GM19438 (cell line): ENCODE results near the gene MAST4.
A peak's percentile ranks its signal among the peaks of the same experiment; 100 is the strongest.
"Not testable (repeated sequence)": the region's sequence is repeated elsewhere in the genome, so short reads cannot be mapped to it uniquely, and the experiment has no call there.

Experiments
- ATAC-seq: cut with Tn5 transposase; IDR thresholded peaks from one replicate; pipeline ENCODE4 v1.9.1; 2021; ENCODE audit warnings: low read depth; ENCODE audit not compliant: unreplicated experiment

The MAST4 gene

GRCh38 chr5:66802941-66803340 lies 206.7 kb downstream of the MAST4 start:
- no peak for ATAC-seq

DNA sequence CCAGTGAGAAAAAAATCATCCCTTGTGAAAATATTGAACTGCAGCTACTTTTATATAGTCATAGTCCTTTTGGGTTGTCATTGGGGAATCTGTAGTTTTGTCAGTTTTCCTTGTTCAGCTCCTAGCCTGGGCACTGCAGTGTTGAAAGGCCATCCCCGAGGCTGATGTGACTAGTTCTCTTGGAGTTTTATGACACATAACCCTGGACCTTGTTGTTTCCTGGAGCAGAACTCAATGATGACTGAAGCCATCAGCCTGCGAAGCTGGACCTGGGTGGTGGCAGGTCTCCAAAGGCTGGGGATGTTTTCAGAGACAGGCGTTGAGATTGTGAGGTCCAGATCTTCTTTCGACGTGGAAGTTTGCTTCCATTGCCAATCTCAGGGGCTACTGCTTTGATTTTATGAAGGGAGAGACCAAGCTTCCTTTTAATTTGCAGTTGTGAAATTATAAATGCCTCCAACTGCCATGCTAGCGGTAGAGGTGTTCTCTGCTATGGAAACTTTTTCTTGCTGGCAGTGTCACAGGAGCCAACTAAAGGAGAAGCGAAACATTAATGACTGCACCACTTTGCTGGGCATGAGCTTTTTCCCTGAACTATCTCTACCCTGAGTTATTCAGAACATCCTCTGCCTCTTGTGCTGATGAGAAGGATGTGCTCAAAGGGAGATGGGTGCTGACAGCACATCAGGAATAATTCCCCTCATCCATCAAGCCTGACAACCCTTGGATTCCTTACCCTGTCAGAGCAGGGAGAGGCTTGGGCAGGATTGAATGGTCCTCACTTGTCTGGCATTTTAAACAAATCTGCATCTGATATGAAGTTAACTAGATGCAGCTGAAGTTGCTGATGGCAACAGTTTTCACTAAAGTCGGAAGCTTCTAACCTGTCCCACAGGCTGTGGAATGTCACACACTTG lies 209.6 kb downstream of the MAST4 start:
- ATAC-seq: no peak

GRCh38 chr5:66807743-66808142 lies 211.6 kb downstream of the MAST4 start:
- no peak for ATAC-seq

GRCh38 chr5:66808663-66809062 lies 212.5 kb downstream of the MAST4 start:
- ATAC-seq: no peak

DNA sequence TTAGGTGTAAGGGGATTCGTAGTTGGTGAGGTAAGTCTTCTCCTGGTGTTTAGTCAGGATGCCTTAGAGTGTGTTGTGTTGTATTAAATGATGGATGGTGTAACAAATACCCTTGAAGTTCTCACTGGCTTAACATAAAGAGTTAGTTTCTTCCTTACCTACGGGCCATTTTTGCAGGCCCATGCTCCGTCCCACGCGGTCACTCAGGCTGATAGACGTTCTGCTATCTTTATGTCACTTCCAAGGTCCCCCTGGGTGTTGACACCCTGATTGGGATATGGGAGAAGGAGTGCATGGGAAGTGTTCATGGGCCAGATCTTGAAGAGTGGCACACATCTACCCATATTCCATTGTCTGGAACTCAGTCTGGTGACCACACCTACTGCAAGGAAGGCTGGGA lies 214.0 kb downstream of the MAST4 start:
- no peak for ATAC-seq

DNA sequence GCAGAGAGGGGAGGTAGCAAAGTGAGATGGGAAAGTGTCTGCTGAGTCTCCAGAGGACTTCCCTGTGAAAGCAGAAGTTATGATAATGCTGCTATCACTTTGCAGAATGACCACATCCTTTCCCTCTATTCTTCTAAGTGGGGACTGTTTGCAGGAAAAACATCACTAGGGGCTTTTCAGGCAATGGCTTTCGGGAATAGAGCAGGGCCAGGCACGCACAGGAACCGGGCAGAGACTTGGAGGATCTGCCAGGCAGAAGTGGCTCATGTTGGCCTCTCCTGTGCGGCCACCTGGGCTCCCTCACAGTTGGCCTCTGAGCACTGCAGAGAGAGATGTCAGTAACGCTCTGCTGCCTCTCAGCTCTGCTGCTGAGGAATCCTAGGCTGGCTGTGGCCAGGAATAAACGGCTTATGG lies 214.7 kb downstream of the MAST4 start:
- ATAC-seq: no peak

DNA sequence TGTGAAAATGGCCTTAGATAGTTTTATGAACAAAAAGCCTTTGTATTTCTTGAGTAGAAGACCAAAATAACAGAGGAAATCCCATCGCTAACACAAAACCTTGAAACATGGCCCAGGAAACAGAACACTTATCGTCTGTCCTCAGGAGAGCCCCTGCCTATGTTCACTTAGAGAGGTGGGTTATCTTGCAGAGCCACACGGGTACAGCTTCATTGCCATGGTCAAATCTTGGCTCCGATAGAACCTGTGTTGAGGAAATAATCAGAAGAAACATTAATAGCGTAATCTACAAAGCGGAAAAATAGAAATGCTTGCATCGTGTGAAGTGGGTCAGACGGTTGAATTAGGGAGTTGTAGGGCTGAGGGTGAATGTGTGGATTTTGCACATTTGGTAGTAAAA lies 216.1 kb downstream of the MAST4 start:
- ATAC-seq: no peak

- ATAC-seq: no peak
Measured at GRCh38 chr5:66813306-66813705, 217.1 kb downstream of the MAST4 start.

DNA sequence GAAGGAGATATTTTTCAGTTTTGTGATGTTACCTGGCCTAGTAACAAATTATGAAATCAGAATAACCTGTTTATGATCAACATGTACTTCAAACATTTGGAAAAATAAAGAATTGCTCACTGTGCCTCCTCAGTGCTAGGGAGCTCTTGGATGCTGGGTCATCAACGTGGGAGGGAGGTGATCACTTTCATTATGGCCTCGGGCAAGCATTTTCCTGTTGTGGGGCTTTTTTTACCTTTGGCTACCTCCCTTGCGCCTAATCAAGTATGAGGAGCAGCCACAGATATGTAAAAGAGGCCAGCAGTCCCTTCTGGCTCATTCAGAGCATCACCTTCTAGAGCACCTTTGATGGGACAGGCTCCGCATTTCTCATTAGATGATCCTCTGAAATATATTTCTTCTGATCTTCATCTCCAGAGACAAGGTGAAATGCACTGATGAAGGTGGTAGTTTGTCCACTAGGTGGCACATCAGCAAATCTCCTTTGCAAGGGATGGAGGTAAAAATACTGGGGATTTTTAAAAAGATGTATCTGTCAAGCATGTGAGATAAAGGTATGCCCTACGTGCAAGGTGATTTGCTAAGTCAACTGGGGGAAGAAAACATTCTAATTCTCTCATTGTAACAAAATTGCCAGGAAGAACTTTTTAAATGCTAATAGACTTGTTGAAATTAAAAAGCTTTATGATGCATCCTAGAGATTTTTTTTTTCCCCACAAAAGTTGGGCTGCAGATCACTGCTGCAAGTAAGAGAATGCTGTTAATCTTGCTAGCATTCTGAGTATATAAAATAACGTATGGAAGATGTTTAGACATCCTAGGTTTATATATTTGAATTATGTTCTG lies 218.2 kb downstream of the MAST4 start:
- no peak for ATAC-seq

GRCh38 chr5:66818304-66818934 lies 222.2 kb downstream of the MAST4 start:
- no peak for ATAC-seq

DNA sequence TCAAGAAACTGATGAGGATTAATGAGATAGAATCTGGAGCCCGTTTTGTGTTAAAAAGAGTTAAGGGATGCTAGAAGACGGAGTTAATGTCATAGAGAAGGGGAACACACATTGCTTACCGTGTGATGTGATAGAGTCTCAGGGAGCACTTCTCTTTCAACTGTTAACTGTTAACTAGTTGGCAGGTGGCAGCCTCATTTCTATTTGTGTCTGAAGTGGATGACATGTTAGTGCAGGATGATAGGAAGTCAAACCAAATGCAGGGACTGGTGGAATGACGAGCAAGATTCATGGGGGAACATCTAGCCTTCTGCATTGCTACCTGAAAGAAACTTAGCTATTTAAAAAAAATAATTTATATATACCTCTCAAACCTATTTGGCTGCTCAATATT lies 222.7 kb downstream of the MAST4 start:
- no peak for ATAC-seq

GRCh38 chr5:66820630-66821207 lies 224.5 kb downstream of the MAST4 start:
- ATAC-seq: no peak

GRCh38 chr5:66821688-66822429 lies 225.7 kb downstream of the MAST4 start:
- ATAC-seq: no peak

- not testable (repeated sequence) for ATAC-seq
Measured at GRCh38 chr5:66822906-66823305, 226.7 kb downstream of the MAST4 start.

DNA sequence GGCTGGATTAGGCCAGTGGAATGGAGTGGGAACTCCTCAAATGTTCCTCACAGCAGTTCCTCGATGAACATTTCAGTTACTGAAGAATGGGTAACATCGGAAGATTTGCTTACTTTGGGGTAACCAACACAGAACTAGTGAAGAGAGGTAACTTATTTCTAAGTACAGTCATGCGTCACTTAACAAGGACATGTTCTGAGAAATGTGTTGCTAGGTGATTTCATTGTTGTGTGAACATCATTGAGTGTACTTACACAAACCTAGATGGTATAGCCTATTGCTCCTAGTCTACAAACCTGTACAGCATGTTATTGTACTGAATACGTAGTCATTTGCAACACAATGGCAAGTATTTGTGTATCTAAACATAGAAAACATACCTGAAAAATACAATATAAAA lies 228.3 kb downstream of the MAST4 start:
- ATAC-seq: no peak

DNA sequence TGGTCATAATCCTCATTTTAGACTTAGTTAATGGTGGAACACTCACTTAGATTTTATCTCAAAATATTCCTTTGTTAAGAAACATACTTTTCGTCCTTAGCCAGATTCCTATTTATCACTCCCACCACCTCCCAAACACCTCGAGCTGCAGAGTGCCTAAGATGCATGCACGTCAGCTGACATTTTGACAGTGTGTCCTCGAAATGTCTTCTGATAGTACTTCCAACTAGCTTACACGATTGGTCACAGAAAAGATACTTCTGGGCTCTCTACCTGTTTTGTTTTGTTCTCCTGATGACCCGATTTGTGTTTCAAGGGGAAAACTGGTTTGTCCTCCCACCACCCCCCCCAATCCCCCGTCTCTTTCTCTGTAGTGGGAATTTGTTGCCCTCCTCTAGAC lies 230.1 kb downstream of the MAST4 start:
- no peak for ATAC-seq

GRCh38 chr5:66826696-66827095 lies 230.5 kb downstream of the MAST4 start:
- no peak for ATAC-seq

- ATAC-seq: peak; percentile 13
Measured at GRCh38 chr5:66828046-66828547, 231.9 kb downstream of the MAST4 start.

GRCh38 chr5:66828548-66829357 lies 232.6 kb downstream of the MAST4 start:
- peak; percentile 79 for ATAC-seq
